ENCODE results near the gene PRKCZ. TPM values are rescaled to one million over a fixed set of nuclear protein-coding genes. Genes with fewer than 3 reads are reported as not detected.

PRKCZ gene
- 0.52 and 0.71 TPM in 2 replicates for total RNA-seq (2014; rRNA removed)
- 0.45 TPM for polyA plus RNA-seq (2012)

DNA sequence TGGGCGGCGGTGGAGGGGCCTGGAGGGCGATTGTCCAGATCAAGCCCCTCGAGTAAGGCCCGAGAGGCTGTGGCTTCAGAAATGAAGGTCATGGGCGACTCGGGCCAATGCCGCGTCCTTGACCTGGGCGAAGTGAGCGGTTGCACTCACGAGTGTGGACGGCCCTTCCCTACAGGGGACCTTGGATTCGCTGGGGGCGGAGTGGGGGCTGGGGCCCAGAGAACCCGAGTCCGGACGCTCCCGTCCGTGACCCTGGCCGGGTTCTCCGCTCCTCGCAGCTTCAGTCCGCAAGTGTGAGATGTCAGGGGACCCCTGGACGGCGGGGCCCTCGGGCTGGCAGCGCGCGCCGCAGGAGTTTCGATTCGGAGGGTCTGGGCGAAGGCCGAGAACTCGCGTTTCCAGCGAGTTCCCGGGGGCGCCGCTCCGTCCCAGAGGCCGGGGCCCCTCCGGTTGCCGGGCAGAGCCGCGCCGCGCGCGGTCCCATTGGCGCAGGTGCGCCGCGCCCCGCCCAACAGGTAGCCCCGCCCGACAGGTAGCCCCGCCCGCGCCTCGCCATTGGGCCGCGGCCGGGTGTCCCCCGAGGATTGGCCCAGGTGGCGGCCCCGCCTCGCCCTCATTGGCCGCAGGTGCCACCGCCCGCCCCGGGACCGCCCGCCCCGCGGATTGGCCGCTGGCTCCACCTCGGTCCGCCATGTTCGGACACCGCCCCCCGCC is at the start of gene PRKCZ:
Gene PRKCZ, plus strand, starts transcription at position 694 of the 714 bp plus-strand sequence. CDS start 220 bp downstream, outside the sequence.
- no peak for DNase-seq (ENCODE audit: low read depth)

DNA sequence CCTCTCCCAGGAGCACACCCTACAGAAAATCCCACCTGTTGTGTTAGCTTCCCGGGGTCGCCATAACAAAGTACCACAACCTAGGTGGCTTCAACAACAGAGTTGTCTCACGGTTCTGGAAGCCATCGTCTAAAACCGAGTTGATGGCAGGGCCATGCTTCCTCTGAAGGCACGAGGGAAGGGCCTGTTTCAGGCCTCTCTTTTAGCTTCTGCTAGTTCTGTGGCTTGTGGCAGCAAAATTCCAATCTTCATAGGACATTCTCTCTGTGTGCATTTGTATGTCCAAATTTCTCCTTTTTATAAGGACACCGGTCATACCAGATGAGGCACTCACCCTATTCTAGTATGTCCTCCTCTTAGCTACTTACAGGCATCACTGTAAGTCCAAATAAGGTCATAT is 49.8 kb upstream of the PRKCZ start:
- no peak for DNase-seq (ENCODE audit: low read depth)

GRCh38 chr1:2000850-2001249 is 49.4 kb upstream of the PRKCZ start:
- no peak for DNase-seq (ENCODE audit: low read depth)

DNA sequence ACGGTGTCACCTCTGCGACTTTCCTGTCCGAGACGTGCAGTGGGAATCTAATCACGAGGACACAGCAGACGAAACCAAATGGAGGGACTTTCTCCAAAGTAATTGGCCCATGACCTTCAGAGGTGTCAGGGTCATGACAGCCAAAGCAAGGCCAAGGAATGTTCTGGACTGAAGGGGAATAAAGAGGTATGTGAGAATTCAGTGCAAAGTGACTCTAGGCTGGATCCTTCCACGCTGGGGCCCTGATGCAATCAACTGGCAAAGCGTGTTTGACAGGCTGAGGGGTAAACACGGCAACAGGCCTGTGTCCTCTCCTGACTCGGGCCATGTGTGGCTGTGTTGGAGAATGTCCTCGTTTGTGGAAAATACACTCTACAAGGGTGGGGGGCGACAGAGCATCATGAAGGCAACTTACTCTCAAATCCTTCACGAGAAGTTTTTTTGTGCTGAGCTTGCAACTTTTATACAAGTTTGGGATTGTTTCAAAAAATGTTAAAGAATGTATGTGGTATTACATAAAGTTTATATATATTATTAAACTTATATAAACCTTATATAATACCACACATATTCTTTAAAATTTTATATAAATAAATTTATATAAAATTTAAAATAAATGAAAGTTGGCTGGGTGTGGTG is 48.3 kb upstream of the PRKCZ start:
- DNase-seq (ENCODE audit: low read depth) = no peak

- peak; percentile 3 for DNase-seq (ENCODE audit: low read depth)
Observed at GRCh38 chr1:2003541-2004131, 46.6 kb upstream of the PRKCZ start, which contains the start of gene CFAP74. TSS of gene CFAP74 (minus strand) at chr1:2003786. CDS start at chr1:1990956, 12,830 bp downstream.

DNA sequence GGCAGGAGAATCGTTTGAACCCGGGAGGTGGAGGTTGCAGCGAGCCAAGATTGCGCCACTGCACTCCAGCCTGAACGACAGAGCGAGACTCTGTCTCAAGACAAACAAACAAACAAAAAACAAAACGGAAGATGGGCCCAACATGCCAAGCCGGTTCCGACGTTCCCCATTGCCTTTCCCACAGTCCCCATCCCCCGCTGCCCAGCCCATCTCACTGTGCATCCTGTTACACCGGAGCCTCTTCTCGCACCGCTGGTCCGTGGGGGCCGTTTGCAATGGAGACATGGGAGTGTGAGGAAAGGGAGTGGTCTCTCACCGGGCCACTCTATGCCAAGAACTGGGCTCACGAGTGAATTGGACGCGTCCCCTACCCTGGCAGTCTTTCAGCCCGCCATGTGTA is 45.4 kb upstream of the PRKCZ start:
- no peak for DNase-seq (ENCODE audit: low read depth)

GRCh38 chr1:2009101-2010053 is 40.8 kb upstream of the PRKCZ start:
- no peak for DNase-seq (ENCODE audit: low read depth)

DNA sequence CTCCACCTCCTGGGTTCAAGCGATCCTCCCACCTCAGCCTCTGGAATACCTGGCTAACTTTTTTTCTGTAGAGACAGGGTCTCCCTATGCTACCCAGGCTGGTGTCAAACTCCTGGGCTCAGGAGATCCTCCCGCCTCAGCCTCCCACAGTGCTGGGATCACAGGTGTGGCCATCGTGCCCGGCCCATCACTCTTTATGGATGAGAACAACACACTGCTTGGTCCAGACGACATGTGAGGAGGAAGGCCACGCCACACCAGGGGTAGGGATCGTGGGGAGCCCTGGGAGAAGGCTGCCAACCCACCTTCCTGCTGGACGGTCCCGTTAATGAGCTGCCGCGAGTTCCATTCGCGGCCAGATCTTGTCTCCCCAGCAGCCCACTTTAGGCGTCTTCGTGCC is 36.0 kb upstream of the PRKCZ start:
- no peak for DNase-seq (ENCODE audit: low read depth)

- no peak for DNase-seq (ENCODE audit: low read depth)
Observed at GRCh38 chr1:2014741-2015735, 35.2 kb upstream of the PRKCZ start.

DNA sequence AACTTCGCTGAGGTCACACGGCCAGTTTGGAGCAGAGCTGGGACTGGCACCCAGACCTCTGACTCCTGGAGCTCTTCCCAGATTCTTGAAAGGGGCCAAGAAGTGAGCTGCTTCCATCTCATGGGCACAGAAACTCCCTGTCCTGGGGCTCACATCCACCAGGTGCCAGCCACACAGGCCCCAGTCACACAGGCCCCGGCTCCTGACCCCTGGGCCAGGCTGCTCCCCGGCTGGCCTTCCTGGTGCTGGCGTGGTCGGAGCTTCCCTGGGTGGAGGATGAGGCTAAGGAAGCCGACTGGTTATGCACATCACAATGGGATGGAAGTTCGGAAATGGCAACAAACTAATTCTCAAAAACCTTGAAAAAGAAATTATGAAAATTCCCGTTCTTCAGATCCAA is 34.1 kb upstream of the PRKCZ start:
- DNase-seq (ENCODE audit: low read depth) = no peak

GRCh38 chr1:2018217-2019171 is 31.7 kb upstream of the PRKCZ start:
- no peak for DNase-seq (ENCODE audit: low read depth)

DNA sequence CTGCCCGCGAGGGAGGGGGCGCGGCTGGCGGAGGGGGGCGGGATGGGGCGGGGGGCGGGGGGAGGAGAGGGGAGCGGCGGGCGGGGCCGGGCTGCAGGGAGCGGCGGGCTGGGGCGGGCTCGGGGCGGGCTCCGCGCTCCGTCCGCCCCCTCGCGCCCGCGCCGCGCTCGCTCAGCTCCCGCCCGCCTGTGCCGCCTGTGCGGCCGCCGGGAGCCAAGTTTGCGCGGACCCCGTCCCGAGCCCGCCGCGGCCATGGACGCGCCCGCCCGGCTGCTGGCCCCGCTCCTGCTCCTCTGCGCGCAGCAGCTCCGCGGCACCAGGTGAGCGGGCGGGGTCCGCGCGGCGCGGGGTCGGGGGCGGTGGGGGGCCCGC is 31.1 kb upstream of the PRKCZ start, which contains the start of gene GABRD:
Gene GABRD, plus strand, starts transcription at position 174 of the 372 bp plus-strand sequence. Its CDS starts 79 bp downstream, at position 253.
- no peak for DNase-seq (ENCODE audit: low read depth)

DNA sequence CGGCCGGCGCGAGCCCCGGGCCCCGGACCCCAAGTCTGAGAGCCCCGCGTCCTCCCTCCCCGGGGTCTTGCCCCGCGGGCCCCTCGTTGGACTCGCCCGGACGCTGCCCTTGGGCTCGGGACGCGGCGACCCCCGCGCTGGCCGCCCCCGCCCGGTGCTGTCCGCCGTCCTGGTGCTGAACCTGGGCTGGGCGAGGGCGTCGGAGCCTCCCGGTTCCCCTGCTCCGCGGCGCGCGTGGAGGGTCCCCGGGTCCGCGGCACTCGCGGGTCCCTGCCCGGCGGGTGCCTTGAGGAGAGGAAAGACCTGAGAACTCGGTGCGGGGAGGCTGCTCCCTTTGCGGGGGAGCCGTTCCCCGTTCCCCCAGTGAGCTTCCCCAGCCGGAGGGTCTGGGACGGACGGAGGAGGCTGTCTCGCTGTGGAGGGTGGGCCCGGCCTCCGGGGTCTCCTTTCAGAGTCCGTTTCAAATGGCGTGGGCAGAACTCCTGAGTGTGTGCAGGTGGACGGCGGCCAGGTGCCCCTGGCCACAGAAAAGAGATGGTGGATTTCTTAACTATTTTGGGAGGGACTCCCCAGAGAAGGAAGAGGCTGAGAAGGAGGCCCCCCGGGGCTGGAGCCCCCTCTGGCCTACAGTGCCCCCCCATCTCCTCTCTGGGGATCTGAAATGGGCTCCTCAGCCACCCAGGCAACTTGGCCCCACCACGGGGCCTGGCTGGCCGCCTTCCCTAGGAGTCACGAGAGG is 30.5 kb upstream of the PRKCZ start:
- DNase-seq (ENCODE audit: low read depth) = no peak

- DNase-seq (ENCODE audit: low read depth) = no peak
Observed at GRCh38 chr1:2020310-2020655, 29.9 kb upstream of the PRKCZ start.

GRCh38 chr1:2021550-2021949 is 28.7 kb upstream of the PRKCZ start:
- no peak for DNase-seq (ENCODE audit: low read depth)

DNA sequence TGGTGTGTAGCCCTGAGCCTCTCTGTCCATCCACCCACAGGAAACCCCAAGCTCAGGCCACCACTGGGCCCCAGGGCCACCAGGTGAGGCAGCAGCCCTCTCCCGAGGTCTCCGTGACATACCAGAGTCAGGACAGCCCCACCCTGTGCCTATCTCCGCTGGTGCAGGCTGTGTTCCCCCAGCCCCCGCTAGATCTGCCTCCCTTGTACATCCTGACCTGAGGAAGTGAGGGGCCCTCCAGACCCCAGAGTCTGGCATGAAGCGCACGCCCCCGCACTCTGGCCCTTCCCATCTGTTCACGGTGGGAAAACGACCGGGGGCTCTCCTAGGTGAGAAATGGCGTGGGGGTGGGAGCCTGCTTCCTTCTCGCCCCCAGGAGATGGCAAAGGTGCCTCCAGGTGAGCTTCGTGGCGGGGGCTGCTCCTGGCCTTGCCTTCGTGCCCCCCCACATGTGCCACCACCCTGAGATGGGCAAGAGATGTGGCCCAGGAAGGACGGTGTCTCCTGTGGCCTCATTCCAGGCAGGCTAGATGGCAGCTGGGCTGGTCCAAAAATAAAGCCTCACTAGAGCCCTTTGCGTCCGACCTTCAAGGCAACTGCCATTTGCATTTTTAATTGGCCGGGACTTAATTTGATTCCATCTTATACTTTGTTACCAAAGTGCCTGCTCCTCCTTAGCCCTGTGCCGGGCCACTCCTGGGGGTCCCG is 28.0 kb upstream of the PRKCZ start:
- DNase-seq (ENCODE audit: low read depth) = no peak

GRCh38 chr1:2023187-2023586 is 27.0 kb upstream of the PRKCZ start:
- no peak for DNase-seq (ENCODE audit: low read depth)

- DNase-seq (ENCODE audit: low read depth) = no peak
Observed at GRCh38 chr1:2024451-2024850, 25.8 kb upstream of the PRKCZ start.

All from LHCN-M2 (cell line).